Measurements from ENCODE around the gene GARIN5B. TPM values are rescaled to one million over a fixed set of nuclear protein-coding genes. Genes with fewer than 3 reads are reported as not detected.

Gene GARIN5B
- total and polyA plus RNA-seq, 7 donors: not detected

- H3K27me3 ChIP-seq: peaks cover 43 to 66% (median 53%) of the 10 kb centered on the region in 3 donors
- TF ChIP-seq EP300 (IDR thresholded peaks at IDR 0.05) (no peak), CTCF (IDR thresholded peaks at IDR 0.05) (no peak), POLR2AphosphoS5 (IDR thresholded peaks at IDR 0.05) (no peak), POLR2A (IDR thresholded peaks at IDR 0.05) (no peak)
- 64 to 84% methylated on average over 16 of the region's 16 CpGs for WGBS, 2 donors
- H3K4me1 ChIP-seq: peaks cover 0 to 20% (median 17%) of the 10 kb centered on the region in 4 donors
- H3K36me3 ChIP-seq: no peaks in the 10 kb centered on the region
- H3K9me3 ChIP-seq: no peaks in the 10 kb centered on the region
- intact Hi-C loops (cut with DNase I): no loop called here
- peak overlapping the region in 1 of 4 donors; percentile 31 for H3K27ac ChIP-seq
- H3K4me3 ChIP-seq: no peak overlapping the region
- no peak for DNase-seq
These were observed 5.0 kb upstream of the GARIN5B start for GRCh38 chr19:55368106-55368505.

- Histone ChIP-seq H3K36me3 (no peaks in the 10 kb centered on the region), H3K9me3 (no peaks in the 10 kb centered on the region), H3K4me1 (peaks cover 0 to 20% (median 17%) of the 10 kb centered on the region in 4 donors), H3K27me3 (peaks cover 33 to 53% (median 40%) of the 10 kb centered on the region in 3 donors), H3K4me3 (no peak overlapping the region), H3K27ac (no peak overlapping the region)
- 78 to 79% methylated on average over 3 of the region's 3 CpGs for WGBS, 2 donors
- TF ChIP-seq POLR2A (IDR thresholded peaks at IDR 0.05): no peak
- no peak for TF ChIP-seq EP300 (IDR thresholded peaks at IDR 0.05)
- TF ChIP-seq CTCF (IDR thresholded peaks at IDR 0.05): no peak
- no peak for TF ChIP-seq POLR2AphosphoS5 (IDR thresholded peaks at IDR 0.05)
- intact Hi-C loops (cut with DNase I): no loop called here
- DNase-seq: no peak
These were observed 3.7 kb upstream of the GARIN5B start for GRCh38 chr19:55366790-55367189.

- Histone ChIP-seq H3K36me3 (no peaks in the 10 kb centered on the region), H3K27ac (no peak overlapping the region), H3K9me3 (no peaks in the 10 kb centered on the region), H3K4me1 (peaks cover 0 to 20% (median 17%) of the 10 kb centered on the region in 4 donors), H3K4me3 (no peak overlapping the region), H3K27me3 (peaks cover 28 to 45% (median 32%) of the 10 kb centered on the region in 3 donors)
- intact Hi-C loops (cut with DNase I): no loop called here
- DNase-seq: no peak
- TF ChIP-seq EP300 (IDR thresholded peaks at IDR 0.05) (no peak), POLR2AphosphoS5 (IDR thresholded peaks at IDR 0.05) (no peak), POLR2A (IDR thresholded peaks at IDR 0.05) (no peak), CTCF (IDR thresholded peaks at IDR 0.05) (no peak)
- WGBS, 2 donors: 74 to 76% methylated on average over 19 of the region's 19 CpGs
These were observed 2.9 kb upstream of the GARIN5B start for GRCh38 chr19:55365964-55366363.

GRCh38 chr19:55365245-55365644, 2.2 kb upstream of the GARIN5B start:
- intact Hi-C loops (cut with DNase I): no loop called here
- Histone ChIP-seq H3K27ac (no peak overlapping the region), H3K27me3 (peaks cover 24 to 37% (median 25%) of the 10 kb centered on the region in 3 donors), H3K9me3 (no peaks in the 10 kb centered on the region), H3K4me1 (peaks cover 0 to 17% (median 14%) of the 10 kb centered on the region in 4 donors), H3K4me3 (no peak overlapping the region), H3K36me3 (no peaks in the 10 kb centered on the region)
- WGBS, 2 donors: 80 to 88% methylated on average over 8 of the region's 8 CpGs
- DNase-seq: no peak
- TF ChIP-seq EP300 (IDR thresholded peaks at IDR 0.05): no peak
- TF ChIP-seq CTCF (IDR thresholded peaks at IDR 0.05): no peak
- TF ChIP-seq POLR2A (IDR thresholded peaks at IDR 0.05): no peak
- TF ChIP-seq POLR2AphosphoS5 (IDR thresholded peaks at IDR 0.05): no peak
